Skin epidermis (tissue), 12 donors: ENCODE results near the gene TTC16.

Experiments
- H3K27ac ChIP-seq, 21 experiments: fragments of 200-600 bp; sonication (generic) in 11 of 21; one replicate each; pipeline ENCODE4 v1.5.0; 2020; ENCODE audit warnings: mild to moderate bottlenecking in 3 of 21, inconsistent platforms in 2 of 21, moderate library complexity in 2 of 21
- H3K4me3 ChIP-seq, 7 experiments: fragments of 200-600 bp; sonication (generic) in 2 of 7; one replicate each; pipeline ENCODE4 v1.5.0; 2020; ENCODE audit warnings: inconsistent platforms in 2 of 7, mild to moderate bottlenecking in 2 of 7, moderate library complexity in 1 of 7

The TTC16 gene

DNA sequence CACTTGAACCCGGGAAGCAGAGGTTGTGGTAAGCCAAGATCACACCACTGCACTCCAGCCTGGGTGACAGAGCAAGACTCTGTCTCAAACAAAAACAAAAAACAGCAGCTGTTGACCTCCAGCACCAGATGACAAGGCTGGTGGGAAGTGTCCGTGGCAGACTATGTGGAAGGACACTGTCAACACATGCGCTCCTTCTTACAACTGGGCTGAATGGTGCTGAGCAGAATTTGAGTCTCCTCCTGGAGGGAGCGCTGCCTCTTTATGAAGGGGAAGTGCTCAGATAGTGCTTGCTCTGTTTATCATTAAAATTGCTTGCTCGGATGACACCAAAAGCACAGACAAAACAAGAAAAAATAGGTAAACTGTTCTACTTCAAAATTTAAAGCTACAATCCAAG lies 18.3 kb upstream of the TTC16 start:
- H3K27ac ChIP-seq = peak overlapping the region in 2 of 21 experiments; percentile 22 to 23

DNA sequence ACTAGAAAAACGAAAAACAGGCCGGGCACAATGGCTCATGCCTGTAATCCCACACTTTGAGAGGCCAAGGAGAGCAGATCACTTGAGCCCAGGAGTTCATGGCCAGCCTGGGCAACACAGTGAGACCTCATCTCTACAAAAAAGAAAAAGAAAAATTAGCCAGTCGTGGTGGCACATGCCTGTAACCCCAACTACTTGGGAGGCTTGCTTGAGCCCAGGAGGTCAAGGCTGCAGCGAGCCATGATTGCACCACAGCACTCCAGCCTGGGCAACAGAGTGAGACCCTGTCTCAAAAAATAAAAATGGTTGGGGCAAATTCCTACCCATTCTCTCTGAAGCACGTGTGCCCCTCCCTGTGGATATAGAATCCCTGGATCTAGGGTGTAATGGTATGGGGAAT lies 17.5 kb upstream of the TTC16 start:
- H3K4me3 ChIP-seq = no peak overlapping the region
- peak overlapping the region in 8 of 21 experiments; percentile 69 to 92 (median 82) for H3K27ac ChIP-seq

More for the DNA sequence above, 18.3 kb upstream of the TTC16 start:
- H3K4me3 ChIP-seq = no peak overlapping the region

DNA sequence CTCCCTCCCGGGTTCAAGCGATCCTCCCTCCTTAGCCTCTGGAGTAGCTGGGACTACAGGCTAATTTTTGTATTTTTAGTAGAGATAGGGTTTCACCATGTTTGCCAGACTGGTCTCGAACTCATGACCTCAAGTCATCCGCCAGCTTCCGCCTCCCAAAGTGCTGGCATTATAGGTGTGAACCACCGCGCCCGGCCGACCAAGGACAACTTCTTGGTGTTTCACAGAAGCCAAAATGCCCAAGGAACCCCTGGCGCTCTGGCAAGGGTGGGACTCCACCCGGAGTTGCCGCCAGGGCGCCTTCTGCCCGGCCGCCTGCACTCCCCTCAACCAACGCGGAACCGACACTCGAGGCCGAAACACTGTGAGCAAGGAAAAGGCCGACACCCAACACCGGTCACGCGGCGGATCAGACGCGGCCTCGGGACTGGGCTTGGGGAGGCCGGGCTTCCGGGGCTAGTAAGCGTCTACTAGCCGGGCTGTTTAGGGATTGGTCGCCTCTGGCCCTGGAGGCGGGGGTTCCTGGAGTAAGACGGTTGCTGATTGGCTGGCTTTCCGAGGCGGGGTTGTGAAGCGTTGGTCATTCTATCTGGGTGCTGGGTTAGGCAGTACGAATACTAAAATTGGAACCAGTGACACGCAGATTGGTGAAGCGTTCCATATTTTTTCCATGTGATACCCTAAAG lies 16.8 kb upstream of the TTC16 start:
- peak overlapping the region in 6 of 7 experiments; percentile 7 to 31 (median 19) for H3K4me3 ChIP-seq
- peak overlapping the region; percentile 8 to 92 (median 80) for H3K27ac ChIP-seq

DNA sequence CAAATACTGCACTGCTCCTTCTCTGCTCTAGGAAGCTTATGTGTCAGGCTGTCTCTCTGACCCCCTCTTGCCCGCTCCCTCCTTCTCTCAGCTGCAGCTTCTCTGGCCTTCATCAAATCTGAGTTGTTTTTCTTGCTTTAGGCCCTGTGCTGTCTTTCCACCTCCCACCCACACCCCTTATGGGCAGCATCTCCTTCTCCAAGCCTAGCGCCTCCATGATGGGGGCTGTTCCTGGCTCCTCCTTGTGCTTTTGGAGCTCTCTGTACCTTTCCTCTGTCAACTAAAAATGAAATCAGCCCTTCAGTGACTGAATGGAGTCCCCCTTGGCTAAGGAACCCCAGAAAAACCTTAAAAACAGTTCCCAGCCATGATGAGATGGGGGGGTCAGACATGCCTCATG lies 15.7 kb upstream of the TTC16 start:
- Histone ChIP-seq H3K4me3 (no peak overlapping the region), H3K27ac (peak overlapping the region in 13 of 21 experiments; percentile 42 to 92 (median 75))

- Histone ChIP-seq H3K4me3 (no peak overlapping the region), H3K27ac (no peak overlapping the region)
These were observed 15.2 kb upstream of the TTC16 start for GRCh38 chr9:127700594-127701255.

- H3K4me3 ChIP-seq = no peak overlapping the region
These were observed 12.5 kb upstream of the TTC16 start for GRCh38 chr9:127703289-127703946.

DNA sequence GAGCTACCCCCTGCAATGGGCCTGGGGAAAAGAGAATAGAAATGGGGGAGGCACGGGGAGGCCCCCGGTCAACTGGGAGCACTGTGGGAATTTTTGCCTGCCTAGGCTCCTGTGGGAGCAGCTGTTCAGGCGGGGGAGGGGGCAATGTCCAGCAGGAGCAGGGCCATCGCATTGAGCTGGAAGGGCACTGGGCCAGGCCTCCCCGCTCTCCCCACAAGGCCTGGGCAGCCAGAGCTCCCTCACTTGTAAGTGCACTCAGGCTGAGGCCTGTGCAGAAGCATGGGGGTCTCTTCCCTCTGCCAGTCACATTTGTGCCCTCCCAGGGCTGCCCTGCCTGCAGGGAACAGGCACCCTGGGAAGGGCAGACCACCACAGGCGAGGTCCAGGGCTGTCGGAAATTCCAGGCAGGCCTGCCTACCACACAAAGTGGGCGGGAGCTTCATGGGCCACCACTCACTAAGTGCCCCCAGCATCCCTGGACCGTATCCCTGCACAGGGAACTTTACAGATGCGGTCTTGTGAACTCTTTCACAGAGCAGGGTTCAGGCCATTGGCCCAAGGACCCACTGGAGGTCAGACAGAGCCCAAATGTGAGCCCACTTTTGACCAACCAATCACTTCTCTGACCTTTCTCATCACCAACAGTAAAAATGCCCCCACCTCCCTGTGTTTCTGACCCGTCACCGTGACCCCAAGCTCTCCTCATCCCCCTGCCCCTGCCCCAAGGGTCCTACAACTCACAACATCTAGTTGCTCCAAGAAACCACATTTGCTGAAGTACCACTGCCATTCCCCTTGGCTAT lies 10.1 kb upstream of the TTC16 start:
- H3K4me3 ChIP-seq = no peak overlapping the region
- H3K27ac ChIP-seq = no peak overlapping the region

More at GRCh38 chr9:127703289-127703946, 12.5 kb upstream of the TTC16 start:
- H3K27ac ChIP-seq = no peak overlapping the region

GRCh38 chr9:127706836-127707241 lies 9.0 kb upstream of the TTC16 start, which contains the start of gene CFAP157:
TSS of gene CFAP157 (plus strand) at chr9:127706988. CDS start at chr9:127707032, 44 bp downstream.
- Histone ChIP-seq H3K4me3 (no peak within 1 kb of the TSS), H3K27ac (no peak within 1 kb of the TSS)

DNA sequence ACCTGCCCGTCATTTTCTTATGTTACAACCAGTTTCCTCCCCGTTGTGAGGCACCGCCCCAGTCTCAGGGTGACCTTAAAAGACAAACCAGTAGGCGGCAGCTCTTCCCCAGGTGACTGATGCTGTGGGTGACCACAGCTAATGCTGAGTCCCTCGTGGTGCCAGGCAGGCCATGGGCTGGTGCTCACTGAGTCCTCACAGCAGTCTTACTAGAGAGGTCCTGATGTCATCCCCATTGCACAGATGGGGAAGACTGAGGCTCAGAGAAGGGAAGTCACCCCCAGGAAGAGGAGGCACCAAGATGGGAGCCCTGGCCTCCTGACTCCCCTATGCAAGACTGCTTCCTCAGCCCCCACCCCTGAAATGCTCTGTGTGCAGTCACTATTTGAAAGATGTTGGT lies 8.1 kb upstream of the TTC16 start:
- no peak overlapping the region for H3K4me3 ChIP-seq
- no peak overlapping the region for H3K27ac ChIP-seq

DNA sequence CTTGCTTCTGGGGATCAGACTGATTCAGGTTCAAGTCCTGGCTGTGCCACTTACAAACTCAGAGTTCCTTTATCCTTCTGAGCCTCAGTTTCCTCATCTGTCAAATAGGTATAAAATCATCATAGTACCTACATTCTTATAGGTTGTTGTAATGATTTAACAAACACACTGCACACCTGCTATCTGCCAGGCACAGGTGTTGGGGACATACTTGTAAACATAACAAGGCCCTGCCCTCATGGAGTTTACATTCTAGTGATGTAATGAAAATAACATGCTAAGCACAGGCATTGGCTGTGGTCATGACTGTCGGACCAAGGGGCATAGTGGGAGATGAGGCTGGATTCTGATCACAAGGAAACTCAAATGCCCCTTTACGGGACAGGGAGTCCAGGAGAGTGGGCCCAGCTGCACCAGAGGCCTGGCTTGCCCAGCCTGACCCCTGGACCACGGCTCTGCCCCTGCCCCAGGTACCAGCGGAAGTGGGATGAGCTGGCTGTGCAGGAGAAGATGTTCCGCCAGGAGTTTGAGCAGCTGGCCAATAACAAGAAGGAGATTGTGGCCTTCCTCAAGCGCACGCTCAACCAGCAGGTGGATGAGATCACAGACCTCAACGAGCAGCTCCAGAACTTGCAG lies 6.8 kb upstream of the TTC16 start:
- Histone ChIP-seq H3K27ac (no peak overlapping the region), H3K4me3 (no peak overlapping the region)

DNA sequence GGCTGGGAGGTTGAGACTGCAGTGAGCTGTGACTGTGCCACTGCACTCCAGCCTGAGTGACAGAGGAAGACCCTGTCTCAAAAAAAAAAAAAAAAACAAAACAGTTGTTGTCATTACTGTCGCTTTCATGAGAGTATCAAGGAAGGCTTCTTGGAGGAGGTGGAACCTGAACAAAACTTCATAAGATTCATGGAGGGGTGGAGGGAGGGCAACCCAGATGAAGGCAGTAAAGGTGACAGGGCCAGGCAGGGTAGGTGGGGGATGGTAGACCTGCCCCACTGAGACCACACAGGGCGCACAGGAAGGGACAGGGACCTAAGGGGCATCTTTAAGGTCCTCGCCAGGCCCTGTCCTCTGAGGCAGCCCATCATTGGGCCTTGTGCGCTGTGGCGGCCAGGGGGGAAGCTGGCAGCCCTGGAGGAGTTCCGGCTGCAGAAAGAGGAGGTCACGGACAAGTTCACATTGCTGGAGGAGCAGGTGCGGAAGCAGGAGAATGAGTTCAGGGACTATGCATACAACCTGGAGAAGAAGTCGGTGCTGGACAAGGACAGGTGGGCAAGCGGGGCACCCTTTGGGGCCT lies 5.6 kb upstream of the TTC16 start:
- H3K27ac ChIP-seq = no peak overlapping the region
- H3K4me3 ChIP-seq = no peak overlapping the region

- no peak overlapping the region for H3K4me3 ChIP-seq
These were observed 4.6 kb upstream of the TTC16 start for GRCh38 chr9:127711226-127711701.

DNA sequence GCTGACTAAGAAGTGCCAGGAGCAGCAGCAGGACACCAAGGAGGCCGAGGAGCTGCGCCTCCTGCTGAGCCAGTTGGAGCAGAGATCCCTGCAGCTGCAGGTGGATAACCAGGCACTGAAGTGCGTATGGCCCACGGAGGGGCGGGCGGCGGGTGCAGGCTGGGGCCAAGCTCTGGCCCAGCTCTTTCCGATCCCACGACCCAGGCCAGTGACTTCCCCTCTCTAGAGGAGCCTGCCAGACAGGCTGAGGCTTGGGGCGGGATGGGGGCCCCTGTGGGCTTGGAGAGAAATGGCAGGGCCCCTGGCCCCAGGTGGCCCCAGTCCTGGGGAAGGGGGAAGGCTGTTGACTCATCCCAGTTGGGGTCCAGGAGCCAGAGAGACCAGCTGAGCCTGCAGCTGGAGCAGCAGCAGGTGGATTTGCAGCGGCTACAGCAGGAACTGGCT lies 4.0 kb upstream of the TTC16 start:
- H3K27ac ChIP-seq = peak overlapping the region in 1 of 21 experiments; percentile 3
- H3K4me3 ChIP-seq = no peak overlapping the region

More at GRCh38 chr9:127711226-127711701, 4.6 kb upstream of the TTC16 start:
- no peak overlapping the region for H3K27ac ChIP-seq

- H3K27ac ChIP-seq = peak overlapping the region in 1 of 21 experiments; percentile 3
These were observed 3.5 kb upstream of the TTC16 start for GRCh38 chr9:127712371-127712770.

GRCh38 chr9:127712867-127713266 lies 3.0 kb upstream of the TTC16 start:
- no peak overlapping the region for H3K27ac ChIP-seq
- no peak overlapping the region for H3K4me3 ChIP-seq

More at GRCh38 chr9:127712371-127712770, 3.5 kb upstream of the TTC16 start:
- no peak overlapping the region for H3K4me3 ChIP-seq

DNA sequence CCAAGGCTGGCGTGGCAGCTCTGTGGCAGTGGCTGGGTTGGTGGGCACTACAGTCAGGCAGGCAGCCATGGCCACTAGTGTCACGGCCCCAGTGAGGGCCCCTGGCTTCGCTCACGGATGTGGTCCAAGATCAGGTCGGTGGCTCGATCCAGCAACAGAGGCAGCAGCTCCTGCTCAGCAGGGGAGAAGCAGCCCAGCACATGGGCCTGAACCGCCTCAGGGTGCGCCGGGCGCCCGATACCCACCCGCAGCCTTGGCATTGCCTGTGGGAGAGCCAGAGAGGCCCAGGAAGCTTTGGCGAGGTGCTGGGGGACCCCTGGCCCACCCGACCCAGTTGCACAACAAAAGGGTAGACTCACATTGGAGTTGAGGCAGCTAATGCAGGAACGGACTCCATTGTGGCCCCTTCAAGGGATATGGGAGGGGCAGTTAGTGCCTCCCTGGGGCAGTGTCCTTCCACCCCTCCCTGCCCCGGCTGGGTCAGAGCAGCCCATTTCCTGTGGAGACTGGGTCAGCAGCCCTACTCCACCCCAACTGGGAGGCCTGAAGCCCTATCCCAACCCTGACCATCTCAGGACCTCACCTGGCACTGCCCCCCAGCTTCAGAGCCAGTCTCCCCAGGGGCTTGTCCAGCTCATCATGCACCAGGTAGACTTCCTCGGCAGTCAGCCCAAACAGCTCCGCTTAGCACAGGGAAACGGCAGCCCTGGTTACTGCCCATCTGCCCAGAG lies 1.7 kb upstream of the TTC16 start:
- H3K27ac ChIP-seq = peak overlapping the region in 3 of 21 experiments; percentile 75 to 89 (median 86)

GRCh38 chr9:127714951-127715469 lies 869 bp upstream of the TTC16 start:
- Histone ChIP-seq H3K27ac (peak overlapping the region; percentile 16 to 92 (median 80)), H3K4me3 (peak overlapping the region; percentile 62 to 86 (median 79))

More for the DNA sequence above, 1.7 kb upstream of the TTC16 start:
- H3K4me3 ChIP-seq = peak overlapping the region; percentile 62 to 86 (median 79)

- Histone ChIP-seq H3K4me3 (peak overlapping the region in 2 of 7 experiments; percentile 62 to 65), H3K27ac (peak overlapping the region in 16 of 21 experiments; percentile 66 to 92 (median 86))
These were observed 533 bp downstream of the TTC16 start for GRCh38 chr9:127716412-127716811.
